Loucy (cell line): ENCODE data around the gene THRAP3.
"Not testable (repeated sequence)": the region's sequence is repeated elsewhere in the genome, so short reads cannot be mapped to it uniquely, and the experiment has no call there.

Experiments
- H2AFZ ChIP-seq: fragments of 200-600 bp; sonication (generic); 2 replicates; pipeline ENCODE4 v1.6.0; 2016; ENCODE audit warnings: antibody characterized with exemption, mild to moderate bottlenecking, low read length, moderate library complexity
- H3F3A ChIP-seq: fragments of 200-600 bp; 2 replicates; pipeline ENCODE4 v1.6.0; 2016; ENCODE audit warnings: antibody characterized with exemption, low read depth, mild to moderate bottlenecking
- H3K27me3 ChIP-seq: fragments of 200-600 bp; sonication (generic); 2 replicates; pipeline ENCODE4 v1.6.1; 2014; ENCODE audit warnings: low read length, mild to moderate bottlenecking; ENCODE audit not compliant: insufficient read depth, poor library complexity, severe bottlenecking
- H3K36me3 ChIP-seq: fragments of 200-600 bp; sonication (generic); 2 replicates; pipeline ENCODE4 v1.6.1; 2016; ENCODE audit warnings: low read length; ENCODE audit not compliant: insufficient read depth
- H3K4me1 ChIP-seq: fragments of 200-600 bp; sonication (generic); 2 replicates; pipeline ENCODE4 v1.5.1; 2014; ENCODE audit warnings: low read length, mild to moderate bottlenecking; ENCODE audit not compliant: insufficient read depth, poor library complexity, severe bottlenecking
- H3K4me2 ChIP-seq: fragments of 200-600 bp; sonication (generic); 2 replicates; pipeline ENCODE4 v1.6.0; 2014; ENCODE audit warnings: antibody characterized with exemption, low read length, low read depth, mild to moderate bottlenecking; ENCODE audit not compliant: poor library complexity, severe bottlenecking
- H3K4me3 ChIP-seq: fragments of 200-600 bp; sonication (generic); 2 replicates; pipeline ENCODE4 v1.5.1; 2014; ENCODE audit warnings: low read length, mild to moderate bottlenecking, mixed read lengths; ENCODE audit not compliant: poor library complexity, severe bottlenecking
- H3K79me2 ChIP-seq: fragments of 200-600 bp; sonication (generic); 2 replicates; pipeline ENCODE4 v1.6.1; 2014; ENCODE audit warnings: low read length; ENCODE audit not compliant: insufficient read depth
- H3K9ac ChIP-seq: fragments of 200-600 bp; sonication (generic); 2 replicates; pipeline ENCODE4 v1.6.0; 2014; ENCODE audit warnings: mild to moderate bottlenecking, low read depth, low read length, moderate library complexity; ENCODE audit not compliant: poor library complexity, severe bottlenecking
- H3K9me2 ChIP-seq: fragments of 200-600 bp; sonication (generic); replicated peaks from 2 replicates; pipeline ENCODE4 v1.6.1; 2016; ENCODE audit warnings: low read depth, low read length, mixed read lengths
- H3K9me3 ChIP-seq: fragments of 200-600 bp; sonication (generic); 2 replicates; pipeline ENCODE4 v1.6.1; 2014; ENCODE audit warnings: mild to moderate bottlenecking, antibody characterized with exemption, low read length, low read depth; ENCODE audit not compliant: insufficient read depth
- H4K20me1 ChIP-seq: fragments of 200-600 bp; sonication (generic); 2 replicates; pipeline ENCODE4 v1.6.0; 2014; ENCODE audit warnings: antibody characterized with exemption, low read length, mild to moderate bottlenecking; ENCODE audit not compliant: insufficient read depth, poor library complexity, severe bottlenecking
- CTCF ChIP-seq: fragments of 200-600 bp; sonication (generic); conservative IDR thresholded peaks from 2 replicates; pipeline ENCODE4 v1.5.1; 2014; ENCODE audit warnings: mild to moderate bottlenecking, antibody characterized with exemption, low read length
- EZH2phosphoT487 ChIP-seq: fragments of 200-600 bp; IDR thresholded peaks from 2 replicates; pipeline ENCODE4 v1.6.1; 2018; ENCODE audit warnings: antibody characterized with exemption, mild to moderate bottlenecking, moderate library complexity, borderline replicate concordance

Gene THRAP3

DNA sequence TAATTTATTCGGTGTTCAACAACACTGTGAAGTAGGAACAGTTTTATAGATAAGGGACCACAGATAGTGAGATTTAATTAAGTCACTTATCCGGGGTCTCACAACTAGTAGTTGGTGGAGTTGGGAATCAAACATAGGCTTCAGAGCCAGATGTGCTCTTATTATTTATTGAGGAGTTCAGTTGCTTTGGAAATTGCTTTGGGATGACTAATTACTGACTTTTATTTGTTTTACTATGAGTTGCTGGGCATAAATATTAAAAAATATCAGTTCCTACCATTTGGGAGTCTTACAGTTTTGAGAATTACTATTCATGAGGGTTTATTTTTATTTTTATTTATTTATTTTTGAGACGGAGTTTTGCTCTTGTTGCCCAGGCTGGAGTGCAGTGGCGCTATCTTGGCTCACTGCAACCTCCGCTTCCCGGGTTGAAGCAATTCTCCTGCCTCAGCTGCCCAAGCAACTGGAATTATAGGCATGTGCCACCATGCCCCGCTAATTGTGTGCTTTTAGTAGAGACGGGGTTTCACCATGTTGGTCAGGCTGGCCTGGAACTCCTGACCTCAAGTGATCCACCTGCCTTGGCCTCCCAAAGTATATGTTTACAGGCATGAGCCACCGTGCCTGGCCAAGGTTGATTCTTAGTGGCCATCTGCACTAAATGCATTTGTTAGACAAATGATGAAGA lies 27.7 kb downstream of the THRAP3 start:
- H3K9me2 ChIP-seq = no peaks in the 10 kb centered on the region
- H3K4me1 ChIP-seq = no peaks in the 10 kb centered on the region

DNA sequence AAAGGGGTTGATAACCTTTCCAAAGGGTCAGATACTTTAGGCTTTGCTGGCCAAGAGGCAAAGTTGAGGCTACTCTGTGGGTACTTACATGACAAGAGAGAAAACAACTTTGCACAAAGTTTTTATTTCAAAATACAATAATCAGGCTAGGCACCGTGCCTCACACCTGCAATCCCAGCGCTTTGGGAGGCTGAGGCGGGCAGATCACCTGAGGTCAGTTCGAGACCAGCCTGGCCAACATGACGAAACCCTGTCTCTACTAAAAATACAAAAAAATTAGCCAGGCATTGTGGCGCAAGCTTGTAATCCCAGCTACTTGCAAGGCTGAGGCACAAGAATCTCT lies 28.2 kb downstream of the THRAP3 start:
- not testable (repeated sequence) for H3K9me2 ChIP-seq, H3K36me3 ChIP-seq, H3K4me3 ChIP-seq, H2AFZ ChIP-seq, H3K27me3 ChIP-seq, H3F3A ChIP-seq, H3K9ac ChIP-seq, H3K4me1 ChIP-seq, H3K9me3 ChIP-seq, H3K4me2 ChIP-seq
- Histone ChIP-seq H4K20me1 (peaks cover 86% of the 10 kb centered on the region), H3K79me2 (peaks cover 96% of the 10 kb centered on the region)

More for the DNA sequence above, 27.7 kb downstream of the THRAP3 start:
- TF ChIP-seq CTCF (no peak), EZH2phosphoT487 (no peak)
- peaks cover 96% of the 10 kb centered on the region for H3K79me2 ChIP-seq
- no peak overlapping the region for H3K4me2 ChIP-seq
- H3K9me3 ChIP-seq = no peaks in the 10 kb centered on the region
- no peaks in the 10 kb centered on the region for H3K27me3 ChIP-seq
- peaks cover 83% of the 10 kb centered on the region for H4K20me1 ChIP-seq
- H2AFZ ChIP-seq = no peak overlapping the region
- H3K9ac ChIP-seq = no peak overlapping the region
- no peak overlapping the region for H3K4me3 ChIP-seq
- H3F3A ChIP-seq = no peaks in the 10 kb centered on the region
- H3K36me3 ChIP-seq = peaks cover 6% of the 10 kb centered on the region; the same call in 1 of the 2 replicates

GRCh38 chr1:36253161-36253862 lies 29.1 kb downstream of the THRAP3 start:
- no peaks in the 10 kb centered on the region for H3K9me2 ChIP-seq
- no peak overlapping the region for H2AFZ ChIP-seq
- H3K79me2 ChIP-seq = peaks cover 96% of the 10 kb centered on the region
- no peak overlapping the region for H3K4me3 ChIP-seq
- TF ChIP-seq EZH2phosphoT487 (no peak), CTCF (no peak)
- H3K9ac ChIP-seq = no peak overlapping the region
- no peak overlapping the region for H3K4me2 ChIP-seq
- H3K4me1 ChIP-seq = no peaks in the 10 kb centered on the region
- no peaks in the 10 kb centered on the region for H3K9me3 ChIP-seq
- no peaks in the 10 kb centered on the region for H3K27me3 ChIP-seq
- no peaks in the 10 kb centered on the region for H3F3A ChIP-seq
- peaks cover 6% of the 10 kb centered on the region; the same call in 1 of the 2 replicates for H3K36me3 ChIP-seq
- peaks cover 84% of the 10 kb centered on the region for H4K20me1 ChIP-seq
